H1 (cell line): ENCODE results near the gene PRKN. TPM values are rescaled to one million over a fixed set of nuclear protein-coding genes. Genes with fewer than 3 reads are reported as not detected.

Experiments
- CTCF ChIA-PET: fragments of 300-600 bp; sonication (Branson Sonifier 250); formaldehyde crosslinking; loops from one replicate; lab custom pipeline; 2021; ENCODE audit not compliant: partially characterized antibody; lab: Charles Lee
- POLR2A ChIA-PET: fragments of 300-600 bp; sonication (Branson Sonifier 250); formaldehyde crosslinking; loops from one replicate; lab custom pipeline; 2021; ENCODE audit warnings: inconsistent platforms; ENCODE audit not compliant: partially characterized antibody; lab: Charles Lee
- DNase-seq, 2 experiments: peaks; one replicate each; pipeline versions ENCODE4 v3.0.0 to v3.0.0-alpha.2; 2010 to 2022; ENCODE audit warnings: low spot score in 2 of 2, low read depth in 1 of 2, mixed read lengths in 1 of 2
- FAIRE-seq: peaks from 2 replicates; lab custom pipeline; 2011; peaks lifted over from hg19 to GRCh38; lab: Jason Lieb, UNC
- H2AFZ ChIP-seq: 2 replicates; pipeline ENCODE4 v1.8.1; 2012; ENCODE audit warnings: low read length, inconsistent platforms
- H2AK5ac ChIP-seq: 2 replicates; pipeline ENCODE4 v1.6.1; 2013; ENCODE audit warnings: low read depth, low read length
- H2BK120ac ChIP-seq: replicated peaks from 2 replicates; pipeline ENCODE3; 2013; ENCODE audit warnings: low read depth, low read length, inconsistent platforms
- H2BK12ac ChIP-seq: 2 replicates; pipeline ENCODE4 v1.6.1; 2013; ENCODE audit warnings: low read depth, low read length
- H2BK15ac ChIP-seq: 2 replicates; pipeline ENCODE4 v1.6.1; 2013; ENCODE audit warnings: low read length
- H2BK20ac ChIP-seq: 2 replicates; pipeline ENCODE4 v1.6.1; 2013; ENCODE audit warnings: low read length
- H2BK5ac ChIP-seq: 2 replicates; pipeline ENCODE4 v1.6.1; 2013; ENCODE audit warnings: low read depth, low read length
- H3K14ac ChIP-seq: 2 replicates; pipeline ENCODE4 v1.6.1; 2013; ENCODE audit warnings: inconsistent platforms; ENCODE audit not compliant: insufficient read length
- H3K18ac ChIP-seq: 2 replicates; pipeline ENCODE4 v1.6.1; 2013; ENCODE audit warnings: low read length; ENCODE audit errors: extremely low read depth
- H3K23ac ChIP-seq: 2 replicates; pipeline ENCODE4 v1.6.1; 2013; ENCODE audit warnings: inconsistent platforms; ENCODE audit not compliant: insufficient read length
- H3K23me2 ChIP-seq: 2 replicates; pipeline ENCODE4 v1.6.1; 2013; ENCODE audit warnings: low read depth, low read length
- H3K27ac ChIP-seq: 2 replicates; pipeline ENCODE4 v1.6.1; 2011; ENCODE audit warnings: low read depth, low read length, inconsistent platforms
- H3K27me3 ChIP-seq, 4 experiments: replicated peaks in 1 of 4; 1 replicate in 1 of 4; 2 replicates in 3 of 4; pipeline versions ENCODE4 v1.6.1 to v1.8.1; 2011 to 2013; ENCODE audit warnings: low read length in 3 of 4, mild to moderate bottlenecking in 3 of 4, inconsistent platforms in 2 of 4, mixed read lengths in 2 of 4, moderate library complexity in 1 of 4; ENCODE audit not compliant: control insufficient read depth in 3 of 4, insufficient read depth in 3 of 4; ENCODE audit errors: extremely low read depth in 1 of 4
- H3K36me3 ChIP-seq, 4 experiments: 2 replicates each; pipeline versions ENCODE4 v1.6.1 to v1.8.1; 2011 to 2013; ENCODE audit warnings: mild to moderate bottlenecking in 4 of 4, low read length in 3 of 4, moderate library complexity in 2 of 4, control low read depth in 1 of 4, inconsistent platforms in 1 of 4; ENCODE audit not compliant: insufficient read depth in 4 of 4, control insufficient read depth in 2 of 4
- H3K4ac ChIP-seq: replicated peaks from 2 replicates; pipeline ENCODE3; 2013; ENCODE audit warnings: low read length, low read depth, mixed read lengths, inconsistent platforms; ENCODE audit not compliant: insufficient read length
- H3K4me1 ChIP-seq, 4 experiments: replicated peaks in 1 of 4; 1 replicate in 1 of 4; 2 replicates in 3 of 4; pipeline versions ENCODE4 v1.6.1 to v1.8.1; 2011 to 2013; ENCODE audit warnings: low read length in 3 of 4, inconsistent platforms in 2 of 4, mixed read lengths in 1 of 4; ENCODE audit not compliant: insufficient read depth in 4 of 4, control insufficient read depth in 3 of 4
- H3K4me2 ChIP-seq, 2 experiments: 2 replicates each; pipeline versions ENCODE4 v1.6.1 to v1.8.1; 2011 to 2013; ENCODE audit warnings: low read depth in 2 of 2, low read length in 2 of 2, control low read depth in 1 of 2, inconsistent platforms in 1 of 2, mild to moderate bottlenecking in 1 of 2; ENCODE audit not compliant: insufficient read depth in 1 of 2
- H3K4me3 ChIP-seq, 4 experiments: fragments of 200-600, 300-600 bp in 1 of 4; sonication (generic), shearing (Covaris generic), sonication (Bioruptor Twin) in 1 of 4; 2 replicates each; pipeline versions ENCODE4 v1.5.1 to v1.8.1; 2011 to 2016; ENCODE audit warnings: low read length in 4 of 4, low read depth in 3 of 4, control low read depth in 2 of 4, inconsistent platforms in 2 of 4, mild to moderate bottlenecking in 2 of 4, mixed read lengths in 1 of 4, moderate library complexity in 1 of 4; ENCODE audit not compliant: insufficient read depth in 2 of 4; ENCODE audit errors: extremely low read depth in 1 of 4
- H3K56ac ChIP-seq: replicated peaks from 2 replicates; pipeline ENCODE3; 2013; ENCODE audit warnings: low read depth, mild to moderate bottlenecking, mixed read lengths, low read length, inconsistent platforms; ENCODE audit not compliant: insufficient read length
- H3K79me1 ChIP-seq: 2 replicates; pipeline ENCODE4 v1.6.1; 2013; ENCODE audit warnings: low read depth, low read length, control low read depth
- H3K79me2 ChIP-seq, 2 experiments: 2 replicates each; pipeline versions ENCODE4 v1.6.1 to v1.8.1; 2012 to 2013; ENCODE audit warnings: low read length in 2 of 2, mild to moderate bottlenecking in 2 of 2, inconsistent platforms in 1 of 2; ENCODE audit not compliant: insufficient read depth in 2 of 2, control insufficient read depth in 1 of 2
- H3K9ac ChIP-seq, 4 experiments: replicated peaks in 1 of 4; 1 replicate in 1 of 4; 2 replicates in 3 of 4; pipeline versions ENCODE4 v1.6.1 to v1.8.1; 2011 to 2013; ENCODE audit warnings: low read depth in 3 of 4, low read length in 3 of 4, control low read depth in 2 of 4, mild to moderate bottlenecking in 2 of 4, moderate library complexity in 2 of 4, inconsistent platforms in 1 of 4; ENCODE audit errors: extremely low read depth in 1 of 4
- H3K9me3 ChIP-seq, 2 experiments: 2 replicates each; pipeline versions ENCODE4 v1.6.1 to v1.8.1; 2012 to 2013; ENCODE audit warnings: mild to moderate bottlenecking in 2 of 2, moderate library complexity in 2 of 2, control low read depth in 1 of 2, inconsistent platforms in 1 of 2, low read depth in 1 of 2, low read length in 1 of 2, mixed read lengths in 1 of 2; ENCODE audit not compliant: insufficient read depth in 2 of 2
- H4K20me1 ChIP-seq, 2 experiments: replicated peaks in 1 of 2; 2 replicates each; pipeline versions ENCODE3 to v1.8.1; 2011 to 2013; ENCODE audit warnings: inconsistent platforms in 2 of 2, low read length in 2 of 2, mild to moderate bottlenecking in 1 of 2; ENCODE audit not compliant: insufficient read depth in 2 of 2, control insufficient read depth in 1 of 2
- H4K5ac ChIP-seq: 2 replicates; pipeline ENCODE4 v1.6.1; 2013; ENCODE audit warnings: low read length, low read depth, mixed read lengths, inconsistent platforms; ENCODE audit not compliant: insufficient read length
- H4K8ac ChIP-seq: 2 replicates; pipeline ENCODE4 v1.8.0; 2013; ENCODE audit warnings: mild to moderate bottlenecking, moderate library complexity, low read length, inconsistent platforms; ENCODE audit not compliant: insufficient read depth; ENCODE audit errors: extremely low read depth
- H4K91ac ChIP-seq: replicated peaks from 2 replicates; pipeline ENCODE3; 2013; ENCODE audit warnings: low read length, mixed read lengths, inconsistent platforms; ENCODE audit not compliant: insufficient read length
- ASH2L ChIP-seq: fragments of 200-600, 300-600 bp; sonication (generic); IDR thresholded peaks from one replicate; pipeline ENCODE4 v1.7.1; 2017; ENCODE audit warnings: low read length
- BACH1 ChIP-seq: IDR thresholded peaks from 2 replicates; pipeline ENCODE4 v1.6.1; 2012; ENCODE audit warnings: low read length, improper control_type of control experiment
- BRCA1 ChIP-seq: IDR thresholded peaks from 2 replicates; pipeline ENCODE4 v1.6.1; 2012; ENCODE audit warnings: low read depth, low read length, improper control_type of control experiment
- CHD2 ChIP-seq: IDR thresholded peaks from 2 replicates; pipeline ENCODE4 v1.6.1; 2012; ENCODE audit warnings: low read length, improper control_type of control experiment
- CTBP2 ChIP-seq: IDR thresholded peaks from 2 replicates; pipeline ENCODE4 v1.7.0; 2011; ENCODE audit warnings: borderline replicate concordance, mild to moderate bottlenecking, moderate library complexity, mixed read lengths, low read length; ENCODE audit not compliant: insufficient read depth, insufficient read length
- JUND ChIP-seq: IDR thresholded peaks from 2 replicates; pipeline ENCODE4 v1.6.1; 2011; ENCODE audit warnings: mild to moderate bottlenecking, improper control_type of control experiment, low read length
- KDM1A ChIP-seq: fragments of 200-600, 300-600 bp; sonication (generic); IDR thresholded peaks from 2 replicates; pipeline ENCODE4 v1.7.1; 2016; ENCODE audit warnings: mild to moderate bottlenecking, low read length, borderline replicate concordance
- RBBP5 ChIP-seq: IDR thresholded peaks from 2 replicates; pipeline ENCODE4 v1.7.1; 2012; ENCODE audit warnings: low read depth, mild to moderate bottlenecking, inconsistent platforms, low read length, moderate library complexity, borderline replicate concordance
- SP4 ChIP-seq: IDR thresholded peaks from 2 replicates; pipeline ENCODE4 v1.6.1; 2012; ENCODE audit warnings: low read length, inconsistent platforms
- TBP ChIP-seq: IDR thresholded peaks from 2 replicates; pipeline ENCODE4 v1.6.1; 2011; ENCODE audit warnings: low read depth, low read length, improper control_type of control experiment
- WGBS, 2 experiments: shearing (Covaris generic) in 1 of 2; methylation state at CpG; one replicate each; pipeline versions ENCODE4 v1.1.6 to v1.1.7; 2013 to 2015; ENCODE audit warnings: low lambda C conversion rate in 2 of 2, mixed read lengths in 2 of 2, inconsistent platforms in 1 of 2, low coverage in 1 of 2, missing lambda C conversion rate in 1 of 2; ENCODE audit not compliant: insufficient replicate concordance in 2 of 2, insufficient coverage in 1 of 2, insufficient read length in 1 of 2; ENCODE audit errors: extremely low coverage in 1 of 2, missing lambda C conversion rate in 1 of 2; 5-methylcytosine and 5-hydroxymethylcytosine counted together
- polyA plus RNA-seq, 7 experiments: library from polyadenylated mRNA; depleted of rRNA in 3 of 7; stranded (reverse) in 5 of 7; unstranded in 2 of 7; fragments of >200 nt in 5 of 7; fragments of 200-250 nt in 2 of 7; gene quantifications; 1 replicate in 5 of 7; 2 replicates in 1 of 7; 4 replicates in 1 of 7; pipeline versions ENCODE4 v1.2.1 to v1.2.3, GENCODE V29; 2011 to 2013; ENCODE audit warnings: missing spikeins in 2 of 7, mixed read lengths in 2 of 7
- total RNA-seq: library from RNA; stranded (reverse); fragmentation: NEBNext Ultra II Directional; extraction: Animal tissue kit (Norgen Biotek cat#: 25700); gene quantifications from 2 replicates; pipeline ENCODE4 v1.2.1, GENCODE V29; 2021
- TF ChIP-seq, protein P1 (sequence below): IDR thresholded peaks from 2 replicates; pipeline ENCODE4 v1.6.1; 2011; ENCODE audit warnings: low read depth, mild to moderate bottlenecking, low read length; ENCODE audit not compliant: insufficient read depth
- TF ChIP-seq, protein P2 (sequence below): IDR thresholded peaks from 2 replicates; pipeline ENCODE4 v1.6.1; 2012; ENCODE audit warnings: inconsistent platforms
- TF ChIP-seq, protein P3 (sequence below): IDR thresholded peaks from 2 replicates; pipeline ENCODE4 v1.6.1; 2012; ENCODE audit warnings: inconsistent platforms

The PRKN gene
- total and polyA plus RNA-seq, 2 of the 8 experiments (the other 6 are each of a cell fraction or from before 2014, with no cell fraction given) = 0.13 to 0.29 TPM

DNA sequence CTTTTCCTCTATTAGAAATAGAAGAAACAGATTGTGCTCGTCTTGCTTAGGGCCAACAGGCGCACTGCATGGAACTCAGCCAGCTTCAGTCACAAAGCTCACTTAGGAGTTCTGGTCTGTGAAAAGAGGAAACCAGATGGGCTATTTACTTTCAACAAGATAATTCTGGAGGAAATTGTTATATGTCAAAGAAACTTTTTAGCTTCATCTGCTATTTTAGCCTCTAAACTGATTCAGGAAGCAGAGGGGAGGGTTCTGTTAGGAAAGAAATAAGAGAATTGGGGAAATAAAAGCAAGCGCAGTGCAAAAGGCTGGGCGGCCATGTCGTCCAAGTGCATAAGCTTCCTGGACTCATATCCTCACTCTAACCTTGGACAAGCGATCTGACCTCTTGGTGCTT lies 21.3 kb downstream of the PRKN start:
- Histone ChIP-seq H3K27ac (no peak overlapping the region), H3K4me2 (no peak overlapping the region)
- POLR2A ChIA-PET = interaction anchor here (1.0 kb wide), 1 partner anchor 21 kb away, joined by 4 read pairs; no protein-coding TSS in a partner anchor
- TF ChIP-seq BRCA1 (no peak), KDM1A (no peak), ASH2L (no peak), JUND (no peak), CHD2 (no peak), SP4 (no peak), TBP (no peak), CTBP2 (no peak), BACH1 (no peak), RBBP5 (no peak)
- TF ChIP-seq, protein P1, sequence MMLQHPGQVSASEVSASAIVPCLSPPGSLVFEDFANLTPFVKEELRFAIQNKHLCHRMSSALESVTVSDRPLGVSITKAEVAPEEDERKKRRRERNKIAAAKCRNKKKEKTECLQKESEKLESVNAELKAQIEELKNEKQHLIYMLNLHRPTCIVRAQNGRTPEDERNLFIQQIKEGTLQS = no peak
- TF ChIP-seq, protein P2, sequence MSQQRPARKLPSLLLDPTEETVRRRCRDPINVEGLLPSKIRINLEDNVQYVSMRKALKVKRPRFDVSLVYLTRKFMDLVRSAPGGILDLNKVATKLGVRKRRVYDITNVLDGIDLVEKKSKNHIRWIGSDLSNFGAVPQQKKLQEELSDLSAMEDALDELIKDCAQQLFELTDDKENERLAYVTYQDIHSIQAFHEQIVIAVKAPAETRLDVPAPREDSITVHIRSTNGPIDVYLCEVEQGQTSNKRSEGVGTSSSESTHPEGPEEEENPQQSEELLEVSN = no peak
- TF ChIP-seq, protein P3, sequence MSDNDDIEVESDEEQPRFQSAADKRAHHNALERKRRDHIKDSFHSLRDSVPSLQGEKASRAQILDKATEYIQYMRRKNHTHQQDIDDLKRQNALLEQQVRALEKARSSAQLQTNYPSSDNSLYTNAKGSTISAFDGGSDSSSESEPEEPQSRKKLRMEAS = no peak

More for the DNA sequence above, 21.3 kb downstream of the PRKN start:
- Histone ChIP-seq H3K23ac (no peak overlapping the region), H3K9ac (no peak overlapping the region), H2BK120ac (no peak overlapping the region), H3K79me1 (no peaks in the 10 kb centered on the region), H3K18ac (no peak overlapping the region), H3K14ac (no peak overlapping the region), H2BK5ac (no peak overlapping the region), H2AFZ (no peak overlapping the region), H2BK12ac (no peak overlapping the region), H3K56ac (no peak overlapping the region), H2BK15ac (no peak overlapping the region), H4K8ac (no peak overlapping the region), H3K4ac (no peak overlapping the region), H3K27me3 (no peaks in the 10 kb centered on the region), H4K91ac (no peak overlapping the region), H3K4me1 (no peaks in the 10 kb centered on the region), H2AK5ac (no peak overlapping the region), H3K4me3 (no peak overlapping the region), H3K9me3 (peaks cover 0 to 5% of the 10 kb centered on the region in 2 experiments; a peak in 1 of 4 replicates), H2BK20ac (no peak overlapping the region), H4K20me1 (no peaks in the 10 kb centered on the region), H3K23me2 (no peaks in the 10 kb centered on the region), H3K36me3 (no peaks in the 10 kb centered on the region), H4K5ac (no peak overlapping the region), H3K79me2 (no peaks in the 10 kb centered on the region)
- FAIRE-seq = no peak
- WGBS, 2 experiments = 91% methylated on average over 6 of the region's 6 CpGs; no CpG with 5 or more reads in 1 of the 2 experiments
- DNase-seq = no peak
- CTCF ChIA-PET = interaction anchor here (0.7 to 1.0 kb wide), 2 partner anchors 20 to 464 kb away, joined by 3 read pairs; no protein-coding TSS in a partner anchor
